GM18517 (cell line): ENCODE measurements around the gene DQX1.
"Not testable (repeated sequence)": the region's sequence is repeated elsewhere in the genome, so short reads cannot be mapped to it uniquely, and the experiment has no call there.

Experiments used
- ATAC-seq: cut with Tn5 transposase; IDR thresholded peaks from one replicate; pipeline ENCODE4 v1.9.1; 2021; ENCODE audit warnings: mild to moderate bottlenecking, moderate library complexity; ENCODE audit not compliant: unreplicated experiment

The DQX1 gene

GRCh38 chr2:74525717-74526648, at the start of gene DQX1:
Gene DQX1, minus strand, starts transcription at chr2:74526231. Its CDS starts 502 bp downstream, at chr2:74525729.
- no peak for ATAC-seq

- no peak for ATAC-seq
These were observed 49.3 kb upstream of the DQX1 start for GRCh38 chr2:74575320-74575719.

GRCh38 chr2:74573747-74574562, 47.9 kb upstream of the DQX1 start:
- ATAC-seq = peak; percentile 35

GRCh38 chr2:74572178-74572925, 46.3 kb upstream of the DQX1 start:
- ATAC-seq = no peak

GRCh38 chr2:74571058-74571457, 45.0 kb upstream of the DQX1 start:
- peak; percentile 60 for ATAC-seq

- ATAC-seq = no peak
These were observed 43.7 kb upstream of the DQX1 start for GRCh38 chr2:74569686-74570085.

- ATAC-seq = no peak
These were observed 41.9 kb upstream of the DQX1 start for GRCh38 chr2:74567881-74568280.

- ATAC-seq = no peak
These were observed 40.7 kb upstream of the DQX1 start for GRCh38 chr2:74566754-74567085.

- ATAC-seq = no peak
These were observed 40.2 kb upstream of the DQX1 start for GRCh38 chr2:74566076-74566753.

GRCh38 chr2:74564222-74564621, 38.2 kb upstream of the DQX1 start:
- ATAC-seq = no peak

GRCh38 chr2:74562126-74562775, 36.2 kb upstream of the DQX1 start:
- no peak for ATAC-seq

- not testable (repeated sequence) for ATAC-seq
These were observed 35.0 kb upstream of the DQX1 start for GRCh38 chr2:74561022-74561421.

- ATAC-seq = no peak
These were observed 34.6 kb upstream of the DQX1 start for GRCh38 chr2:74560591-74560990.

- no peak for ATAC-seq
These were observed 33.9 kb upstream of the DQX1 start for GRCh38 chr2:74559912-74560311.

- ATAC-seq = no peak
These were observed 32.5 kb upstream of the DQX1 start for GRCh38 chr2:74558284-74559230.

- no peak for ATAC-seq
These were observed 30.9 kb upstream of the DQX1 start for GRCh38 chr2:74556831-74557370.

GRCh38 chr2:74556159-74556558, 30.1 kb upstream of the DQX1 start:
- no peak for ATAC-seq

GRCh38 chr2:74555610-74556103, 29.6 kb upstream of the DQX1 start:
- no peak for ATAC-seq
